ENCODE data around the gene PRAMEF33. TPM values are rescaled to one million over a fixed set of nuclear protein-coding genes. Genes with fewer than 3 reads are reported as not detected.
"Not testable (repeated sequence)": the region's sequence is repeated elsewhere in the genome, so short reads cannot be mapped to it uniquely, and the experiment has no call there.

Gene PRAMEF33, protein sequence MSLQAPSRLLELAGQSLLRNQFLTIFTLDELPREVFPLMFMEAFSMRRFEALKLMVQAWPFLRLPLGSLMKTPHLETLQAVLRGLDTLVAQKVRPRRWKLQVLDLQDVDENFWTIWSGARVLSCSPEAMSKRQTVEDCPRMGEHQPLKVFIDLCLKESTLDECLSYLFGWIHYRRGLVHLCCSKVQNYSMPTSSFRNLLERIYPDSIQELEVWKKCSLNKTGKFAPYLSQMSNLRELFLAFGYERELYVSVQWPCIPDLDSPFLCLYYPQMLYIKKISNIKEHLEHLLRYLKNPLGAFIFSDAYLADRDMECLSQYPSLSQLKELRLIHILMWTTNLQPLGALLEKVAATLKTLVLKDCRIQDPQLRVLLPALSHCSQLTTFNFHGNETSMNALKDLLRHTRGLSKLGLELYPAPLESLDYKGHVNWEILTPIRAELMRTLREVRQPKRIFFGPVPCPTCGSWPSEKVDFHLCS
- total RNA-seq = not detected in 2 replicates

DNA sequence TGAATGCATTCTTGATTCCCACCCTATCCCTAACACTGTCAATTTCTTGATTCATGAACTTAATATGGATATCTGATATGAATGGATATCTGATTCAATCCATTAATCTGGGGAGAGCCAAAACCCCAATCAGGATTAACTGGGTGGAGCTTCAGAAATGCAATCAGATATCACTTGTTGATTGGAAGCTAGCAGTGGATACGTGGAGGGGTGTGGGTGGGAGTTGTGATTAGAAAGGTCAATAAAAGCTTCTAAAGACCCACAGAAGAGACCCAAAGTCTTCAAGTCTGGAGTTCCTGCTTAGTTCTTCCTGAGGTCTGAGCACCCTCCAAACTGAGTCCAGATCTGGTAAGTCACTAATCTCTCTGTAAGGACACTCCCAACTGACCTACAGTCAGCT is at the start of gene PRAMEF33:
PRAMEF33 (plus strand) TSS at position 301 of the 400 bp plus-strand sequence. CDS start 2,416 bp downstream, outside the sequence.
- not testable (repeated sequence) for DNase-seq (ENCODE audit: low read depth in 2 of 2)

DNA sequence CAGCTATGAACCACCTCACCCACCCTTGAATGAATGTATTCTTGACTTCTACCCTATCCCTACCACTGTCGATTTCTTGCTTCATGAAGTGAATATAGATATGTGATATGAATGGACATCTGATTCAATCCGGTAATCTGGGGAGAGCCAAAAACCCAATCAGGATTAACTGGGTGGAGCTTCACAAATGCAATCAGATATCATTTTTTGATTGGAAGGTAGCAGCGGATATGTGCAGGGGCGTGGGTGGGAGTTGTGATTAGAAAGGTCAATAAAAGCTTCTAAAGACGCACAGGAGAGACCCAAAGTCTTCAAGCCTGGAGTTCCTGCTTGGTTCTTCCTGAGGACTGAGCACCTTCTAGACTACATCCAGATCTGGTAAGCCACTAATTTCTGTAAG is 49.4 kb upstream of the PRAMEF33 start, which contains the start of gene PRAMEF5:
PRAMEF5 (plus strand) TSS at position 301 of the 400 bp plus-strand sequence. CDS start 5,071 bp downstream, outside the sequence.
- DNase-seq (ENCODE audit: low read depth in 2 of 2) = not testable (repeated sequence)

DNA sequence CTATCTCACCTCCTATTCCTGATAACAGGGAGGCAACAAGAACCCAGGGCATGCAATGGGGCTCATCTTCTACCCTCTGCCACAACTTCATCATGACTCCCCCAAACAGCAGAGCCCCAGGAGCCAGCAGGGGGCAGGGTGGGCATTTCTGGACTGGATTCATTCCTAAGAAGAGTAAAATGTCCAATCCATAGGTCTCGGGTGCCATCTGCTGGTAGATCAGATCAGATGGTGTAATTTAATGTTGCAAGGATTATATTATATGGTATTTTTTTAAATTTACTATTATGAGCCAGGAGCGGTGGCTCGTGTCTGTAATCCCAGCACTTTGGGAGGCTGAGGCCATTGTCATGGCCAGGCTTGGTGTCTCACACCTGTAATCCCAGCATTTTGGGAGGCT is 38.2 kb upstream of the PRAMEF33 start:
- DNase-seq (ENCODE audit: low read depth in 2 of 2) = not testable (repeated sequence)

DNA sequence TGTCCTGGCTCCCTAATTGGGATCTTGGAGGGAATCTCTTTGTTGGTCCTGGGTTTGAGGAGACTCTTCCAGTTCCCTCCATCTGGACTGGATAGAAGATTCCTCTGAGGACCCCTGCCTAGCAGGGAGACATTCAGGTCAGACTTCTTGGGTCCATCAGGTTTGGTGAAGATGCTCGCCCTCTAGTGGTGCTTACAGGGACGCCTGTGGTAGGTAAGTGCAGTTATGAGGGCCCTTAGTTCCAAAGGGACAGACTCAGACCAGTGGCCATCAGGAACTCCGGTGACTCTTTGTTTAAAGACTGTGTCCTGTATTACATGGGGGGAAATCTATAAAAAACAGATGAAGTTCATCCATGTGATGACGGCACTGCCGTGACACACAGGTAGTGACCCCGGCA is 26.3 kb upstream of the PRAMEF33 start:
- not testable (repeated sequence) for DNase-seq (ENCODE audit: low read depth in 2 of 2)

DNA sequence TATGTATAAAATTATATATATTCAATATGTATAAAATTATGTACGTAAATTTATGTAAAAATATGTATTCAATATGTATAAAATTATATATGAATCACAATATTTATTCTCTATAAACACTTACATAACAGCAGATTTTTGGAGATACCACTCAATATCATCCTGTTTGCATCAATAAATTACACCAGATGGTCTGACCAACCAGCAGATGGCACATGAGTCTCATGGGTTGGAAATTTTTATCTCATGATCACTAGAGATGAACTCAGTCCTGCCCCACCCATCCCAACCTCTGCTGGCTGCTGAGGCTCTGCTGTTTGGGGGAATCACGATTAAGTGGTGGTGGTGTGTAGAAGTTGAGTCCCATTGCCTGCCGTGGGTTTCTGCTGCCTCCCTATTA is 23.7 kb upstream of the PRAMEF33 start:
- not testable (repeated sequence) for DNase-seq (ENCODE audit: low read depth in 2 of 2)

DNA sequence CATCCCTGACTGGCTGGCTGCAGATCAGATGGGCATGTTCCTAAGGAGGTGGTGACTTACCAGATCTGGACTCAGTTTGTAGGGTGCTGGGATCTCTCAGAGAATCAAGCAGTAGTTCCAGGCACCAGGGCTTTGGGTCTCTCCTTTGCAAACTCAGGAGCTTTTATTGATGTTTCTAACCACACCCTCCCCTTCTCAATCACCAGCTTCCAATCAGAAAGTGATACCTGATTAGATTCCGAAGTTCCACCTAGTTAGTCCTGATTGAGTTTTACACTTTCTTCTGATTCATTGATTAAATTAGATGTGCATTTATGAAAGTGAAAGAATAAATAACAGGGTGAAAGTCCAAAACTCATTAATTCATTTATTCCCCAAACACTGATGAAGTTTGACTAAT is 18.3 kb upstream of the PRAMEF33 start, which contains the start of gene PRAMEF8:
PRAMEF8 (minus strand) TSS at position 101 of the 400 bp plus-strand sequence. CDS start 1,046 bp downstream, outside the sequence.
- DNase-seq (ENCODE audit: low read depth in 2 of 2) = not testable (repeated sequence)

DNA sequence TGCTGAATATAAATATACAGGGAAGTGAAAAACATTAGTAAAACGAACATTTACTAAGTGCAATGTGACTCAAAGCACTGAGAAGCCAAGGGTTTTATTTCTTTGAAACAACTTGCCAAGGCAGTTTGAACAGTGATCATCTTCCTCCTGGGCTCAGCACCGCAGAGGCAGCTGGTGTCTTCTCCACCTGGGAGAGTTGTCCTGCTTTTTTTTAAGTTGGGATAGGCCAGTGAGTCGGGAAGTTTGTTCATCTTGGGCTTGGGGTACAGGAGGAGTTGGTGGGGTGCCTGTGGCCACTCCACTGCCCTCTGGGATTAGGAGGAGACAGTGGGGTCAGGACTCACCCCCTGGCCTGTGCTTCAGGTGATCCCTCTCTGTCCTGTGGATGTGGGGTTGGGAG is 14.3 kb upstream of the PRAMEF33 start:
- not testable (repeated sequence) for DNase-seq (ENCODE audit: low read depth in 2 of 2)

DNA sequence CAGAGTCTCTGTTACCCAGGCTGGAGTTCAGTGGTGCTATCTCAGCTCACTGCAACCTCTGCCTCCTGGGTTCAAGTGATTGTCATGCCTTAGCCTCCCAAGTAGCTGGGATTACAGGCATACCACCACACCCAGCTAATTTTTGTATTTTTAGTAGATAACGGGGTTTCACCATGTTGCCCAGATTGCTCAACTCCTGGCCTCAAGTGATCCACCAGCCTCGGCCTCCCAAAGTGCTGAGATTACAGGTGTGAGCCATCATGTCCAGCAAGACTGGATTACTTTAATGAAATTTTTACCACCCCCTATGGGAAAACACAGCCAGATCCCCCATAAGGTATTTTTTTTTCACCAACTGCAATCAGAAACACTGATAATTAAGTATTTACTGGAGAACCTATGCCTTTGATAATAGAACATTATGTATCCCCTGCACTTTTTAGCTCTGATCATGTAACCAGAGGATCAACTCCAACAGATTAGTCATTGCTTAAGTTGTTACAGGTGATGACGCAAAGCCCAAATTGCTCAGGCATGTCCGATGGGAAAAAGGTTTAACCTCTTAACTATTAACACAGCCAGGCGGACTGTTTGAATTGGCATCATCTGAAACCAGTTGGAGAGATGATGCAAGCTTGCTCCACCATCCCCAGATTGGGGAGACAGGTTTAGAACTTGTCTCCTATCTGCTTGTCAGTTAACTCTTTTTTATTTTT is 6.0 kb upstream of the PRAMEF33 start:
- not testable (repeated sequence) for DNase-seq (ENCODE audit: low read depth in 2 of 2)

DNA sequence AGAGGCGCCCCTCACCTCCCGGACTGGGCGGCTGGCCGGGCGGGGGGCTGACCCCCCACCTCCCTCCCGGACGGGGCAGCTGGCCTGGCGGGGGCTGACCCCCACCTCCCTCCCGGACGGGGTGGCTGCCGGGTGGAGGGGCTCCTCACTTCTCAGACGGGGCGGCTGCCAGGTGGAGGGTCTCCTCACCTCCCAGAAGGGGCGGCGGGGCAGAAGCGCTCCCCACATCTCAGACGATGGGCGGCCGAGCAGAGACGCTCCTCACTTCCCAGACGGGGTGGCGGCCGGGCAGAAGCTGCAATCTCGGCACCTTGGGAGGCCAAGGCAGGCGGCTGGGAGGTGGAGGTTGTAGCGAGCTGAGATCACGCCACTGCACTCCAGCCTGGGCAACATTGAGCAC is 4.6 kb upstream of the PRAMEF33 start:
- DNase-seq (ENCODE audit: low read depth in 2 of 2) = not testable (repeated sequence)

DNA sequence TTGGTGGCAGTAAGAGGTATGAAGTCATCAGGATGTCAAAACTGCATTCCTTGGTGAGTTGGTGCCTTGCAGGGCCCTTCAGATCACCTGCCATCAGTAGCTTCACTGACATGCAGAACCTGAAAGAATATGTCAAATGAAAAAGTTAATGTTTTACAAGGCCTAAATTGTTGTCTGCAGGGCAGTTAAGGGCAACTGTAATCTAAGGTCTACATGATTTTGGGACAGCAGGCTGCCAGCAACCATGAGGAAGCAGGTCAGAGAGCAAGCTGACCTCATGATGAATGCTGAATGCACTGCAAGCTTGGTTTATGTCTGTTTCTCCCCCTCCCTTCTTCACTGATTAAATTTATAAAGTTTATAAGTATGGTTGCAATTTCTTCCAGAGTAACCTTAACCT is 1.1 kb upstream of the PRAMEF33 start:
- not testable (repeated sequence) for DNase-seq (ENCODE audit: low read depth in 2 of 2)

DNA sequence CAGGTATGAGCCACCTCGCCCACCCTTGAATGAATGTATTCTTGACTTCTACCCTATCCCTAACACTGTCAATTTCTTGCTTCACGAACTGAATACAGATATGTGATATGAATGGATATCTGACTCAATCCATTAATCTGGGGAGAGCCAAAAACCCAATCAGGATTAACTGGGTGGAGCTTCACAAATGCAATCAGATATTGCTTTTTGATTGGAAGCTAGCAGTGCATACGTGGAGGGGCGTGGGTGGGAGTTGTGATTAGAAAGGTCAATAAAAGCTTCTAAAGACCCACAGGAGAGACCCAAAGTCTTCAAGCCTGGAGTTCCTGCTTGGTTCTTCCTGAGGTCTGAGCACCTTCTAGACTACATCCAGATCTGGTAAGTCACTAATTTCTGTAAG is 11.9 kb downstream of the PRAMEF33 start, which contains the start of gene PRAMEF15:
PRAMEF15 (plus strand) TSS at position 301 of the 400 bp plus-strand sequence. CDS start 2,827 bp downstream, outside the sequence.
- DNase-seq (ENCODE audit: low read depth in 2 of 2) = not testable (repeated sequence)

DNA sequence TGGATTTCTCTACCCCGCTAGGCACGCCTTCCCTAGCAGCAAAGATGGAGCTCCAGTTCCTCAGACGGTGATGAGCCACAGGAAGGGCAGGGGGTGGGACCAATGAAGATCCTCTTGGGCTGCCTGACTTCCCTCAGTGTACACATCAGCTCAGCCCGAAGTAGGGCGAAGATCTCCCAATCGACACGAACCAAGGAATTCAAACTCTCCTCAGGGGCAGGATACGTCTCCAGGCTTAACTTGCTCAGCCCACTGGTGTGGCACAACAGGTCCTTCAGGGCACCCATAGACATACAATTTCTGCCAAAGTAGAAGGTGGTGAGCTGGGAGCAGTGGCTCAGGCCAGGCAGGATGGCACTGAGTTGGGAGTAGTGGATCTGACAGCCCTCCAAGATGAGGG is 39.2 kb downstream of the PRAMEF33 start:
- not testable (repeated sequence) for DNase-seq (ENCODE audit: low read depth in 2 of 2)

DNA sequence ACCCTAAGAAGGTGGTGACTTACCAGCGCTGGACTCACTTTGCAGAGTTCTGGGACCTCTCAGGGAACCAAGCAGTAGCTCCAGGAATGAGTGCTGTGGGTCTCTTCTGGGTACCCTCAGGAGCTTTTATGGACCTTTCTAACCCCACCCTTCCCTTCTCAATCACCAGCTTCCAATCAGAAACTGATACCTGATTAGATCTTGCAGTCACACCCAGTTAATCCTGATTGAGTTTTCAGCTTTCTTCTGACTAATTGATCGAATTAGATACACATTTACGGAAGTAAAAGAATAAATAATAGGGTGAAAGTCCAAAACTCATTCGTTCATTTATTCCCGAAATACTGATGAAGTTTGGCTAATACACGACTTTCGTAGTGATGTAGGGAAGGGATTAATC is 43.7 kb downstream of the PRAMEF33 start, which contains the start of gene PRAMEF14:
PRAMEF14 (minus strand) TSS at position 101 of the 400 bp plus-strand sequence. CDS start 1,820 bp downstream, outside the sequence.
- not testable (repeated sequence) for DNase-seq (ENCODE audit: low read depth in 2 of 2)

DNA sequence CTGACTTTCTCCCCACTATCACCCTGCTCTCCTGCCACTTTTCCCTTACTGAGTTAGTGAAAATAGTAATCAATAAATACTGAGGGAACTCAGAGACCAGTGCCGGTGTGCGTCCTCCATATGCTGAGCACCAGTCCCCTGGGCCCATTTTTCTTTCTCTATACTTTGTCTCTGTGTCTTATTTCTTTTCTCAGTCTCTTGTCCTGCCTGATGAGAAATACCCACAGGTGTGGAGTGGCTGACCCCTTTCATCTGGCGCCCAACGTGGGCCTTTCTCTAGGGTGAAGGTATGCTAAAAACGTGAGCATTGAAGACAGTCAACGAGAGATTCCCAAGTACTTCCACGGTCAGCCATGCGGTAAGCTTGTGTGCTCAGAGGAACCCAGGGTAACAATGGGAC is 50.1 kb downstream of the PRAMEF33 start:
- DNase-seq (ENCODE audit: low read depth in 2 of 2) = peak in 1 of 2 donors; percentile 4

DNA sequence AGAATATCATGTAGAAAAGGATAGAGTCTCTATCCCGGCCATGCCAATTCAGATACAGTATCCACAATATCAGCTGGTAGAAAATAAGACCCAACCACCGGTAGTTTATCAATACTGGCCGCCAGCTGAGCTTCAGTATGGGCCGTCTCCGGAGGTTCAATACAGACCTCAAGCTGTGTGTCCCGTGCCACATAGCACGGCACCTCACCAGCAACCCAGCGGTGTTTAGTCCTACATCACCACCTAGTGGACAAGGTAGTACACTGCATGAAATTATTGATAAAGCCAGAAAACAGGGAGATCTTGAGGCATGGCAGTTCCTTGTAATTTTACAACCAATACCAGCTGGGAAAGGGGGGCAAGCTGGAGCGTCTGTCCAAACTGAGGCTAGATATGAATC is 51.1 kb downstream of the PRAMEF33 start:
- not testable (repeated sequence) for DNase-seq (ENCODE audit: low read depth in 2 of 2)

DNA sequence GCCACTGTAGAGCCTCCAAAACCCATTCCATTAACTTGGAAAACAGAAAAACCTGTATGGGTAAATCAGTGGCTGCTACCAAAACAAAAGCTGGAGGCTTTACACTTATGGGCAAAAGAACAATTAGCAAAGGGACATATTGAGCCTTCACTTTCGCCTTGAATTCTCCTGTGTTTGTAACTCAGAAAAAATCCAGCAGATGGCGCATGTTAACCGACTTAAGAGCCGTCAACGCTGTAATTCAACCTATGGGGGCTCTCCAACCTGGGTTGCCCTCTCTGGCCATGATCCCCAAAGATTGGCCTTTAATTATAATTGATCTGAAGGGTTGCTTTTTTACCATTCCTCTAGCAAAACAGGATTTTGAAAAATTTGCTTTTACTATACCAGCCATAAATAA is 53.4 kb downstream of the PRAMEF33 start:
- peak; percentile 55 to 63 for DNase-seq (ENCODE audit: low read depth in 2 of 2)

Other genes with a start within 250 kb of the PRAMEF33 start
- gene PRAMEF27, start 247.0 kb upstream of the PRAMEF33 start, total RNA-seq = not detected in 2 replicates
- gene HNRNPCL3, start 242.8 kb upstream of the PRAMEF33 start, total RNA-seq = not detected in 2 replicates
- gene PRAMEF25, start 232.8 kb upstream of the PRAMEF33 start, total RNA-seq = not detected in 2 replicates
- gene HNRNPCL2, start 186.7 kb upstream of the PRAMEF33 start, total RNA-seq = not detected in 2 replicates
- not detected in 2 replicates for gene PRAMEF26, start 147.5 kb upstream of the PRAMEF33 start, total RNA-seq
- not detected in 2 replicates for gene HNRNPCL4, start 137.9 kb upstream of the PRAMEF33 start, total RNA-seq
- not detected in 2 replicates for gene PRAMEF9, start 131.7 kb upstream of the PRAMEF33 start, total RNA-seq
- gene PRAMEF13, start 102.1 kb upstream of the PRAMEF33 start, total RNA-seq = not detected in 2 replicates
- not detected in 2 replicates for gene PRAMEF18, start 77.4 kb upstream of the PRAMEF33 start, total RNA-seq
- gene PRAMEF5, start 49.3 kb upstream of the PRAMEF33 start, total RNA-seq = not detected in 2 replicates
- not detected in 2 replicates for gene PRAMEF8, start 18.4 kb upstream of the PRAMEF33 start, total RNA-seq
- gene PRAMEF15, start 12.0 kb downstream of the PRAMEF33 start, total RNA-seq = not detected in 2 replicates
- not detected in 2 replicates for gene PRAMEF14, start 43.6 kb downstream of the PRAMEF33 start, total RNA-seq
- gene PRAMEF19, start 68.4 kb downstream of the PRAMEF33 start, total RNA-seq = not detected in 2 replicates
- gene PRAMEF17, start 86.1 kb downstream of the PRAMEF33 start, total RNA-seq = not detected in 2 replicates
- gene PRAMEF20, start 106.9 kb downstream of the PRAMEF33 start, total RNA-seq = not detected in 2 replicates
- gene LRRC38, start 210.5 kb downstream of the PRAMEF33 start, total RNA-seq = under 0.01 and 0.13 TPM in 2 replicates